Thoracic aorta (tissue), 2 donors: ENCODE results near the gene KRTAP5-10. TPM values are rescaled to one million over a fixed set of nuclear protein-coding genes. Genes with fewer than 3 reads are reported as not detected.

Experiments used
- ATAC-seq: fragments of 150-250 bp; one replicate; pipeline ENCODE4 v1.8.0; 2017; ENCODE audit warnings: low read depth; ENCODE audit not compliant: insufficient number of reproducible peaks, low FRiP score
- DNase-seq: peaks from one replicate; pipeline ENCODE4 v3.0.0-alpha.2; 2020; ENCODE audit warnings: low spot score
- H3K27ac ChIP-seq, 2 donors: fragments of 200-600 bp; sonication (generic); 1 replicate in 1 of 2; 2 replicates in 1 of 2; pipeline ENCODE4 v1.5.1; 2016; ENCODE audit warnings: mild to moderate bottlenecking in 2 of 2, moderate library complexity in 2 of 2
- H3K27me3 ChIP-seq: fragments of 200-600 bp; sonication (generic); replicated peaks from 2 replicates; pipeline ENCODE4 v1.6.0; 2016; ENCODE audit warnings: mild to moderate bottlenecking; ENCODE audit not compliant: insufficient read depth
- H3K36me3 ChIP-seq: fragments of 200-600 bp; sonication (generic); one replicate; pipeline ENCODE4 v1.5.1; 2016
- H3K4me1 ChIP-seq, 2 donors: fragments of 200-600 bp; sonication (generic); 1 replicate in 1 of 2; 2 replicates in 1 of 2; pipeline versions ENCODE4 v1.5.1 to v1.6.0; 2016; ENCODE audit warnings: low read depth in 2 of 2, mild to moderate bottlenecking in 1 of 2; ENCODE audit not compliant: control insufficient read depth in 1 of 2
- H3K4me3 ChIP-seq: fragments of 200-600 bp; sonication (generic); 2 replicates; pipeline ENCODE4 v1.5.1; 2016; ENCODE audit warnings: mild to moderate bottlenecking
- H3K9me3 ChIP-seq: fragments of 200-600 bp; sonication (generic); 2 replicates; pipeline ENCODE4 v1.5.1; 2016
- total RNA-seq, 2 donors: library from RNA; depleted of rRNA; stranded (reverse); fragments of >200 nt; gene quantifications; one replicate each; pipeline versions ENCODE4 v1.1.0 to v1.2.3, GENCODE V29; 2016
- TF ChIP-seq, protein P1 (sequence below): fragments of 200-600 bp; sonication (generic); IDR thresholded peaks from one replicate; pipeline ENCODE4 v1.5.1; 2019; ENCODE audit warnings: antibody characterized with exemption

KRTAP5-10 gene
- total RNA-seq, 2 donors from 2014 or later, result not detected

- no peaks in the 10 kb centered on the region for H3K9me3 ChIP-seq
- no peak overlapping the region for H3K27ac ChIP-seq
- ATAC-seq (no peak), DNase-seq (no peak)
- TF ChIP-seq, protein P1, sequence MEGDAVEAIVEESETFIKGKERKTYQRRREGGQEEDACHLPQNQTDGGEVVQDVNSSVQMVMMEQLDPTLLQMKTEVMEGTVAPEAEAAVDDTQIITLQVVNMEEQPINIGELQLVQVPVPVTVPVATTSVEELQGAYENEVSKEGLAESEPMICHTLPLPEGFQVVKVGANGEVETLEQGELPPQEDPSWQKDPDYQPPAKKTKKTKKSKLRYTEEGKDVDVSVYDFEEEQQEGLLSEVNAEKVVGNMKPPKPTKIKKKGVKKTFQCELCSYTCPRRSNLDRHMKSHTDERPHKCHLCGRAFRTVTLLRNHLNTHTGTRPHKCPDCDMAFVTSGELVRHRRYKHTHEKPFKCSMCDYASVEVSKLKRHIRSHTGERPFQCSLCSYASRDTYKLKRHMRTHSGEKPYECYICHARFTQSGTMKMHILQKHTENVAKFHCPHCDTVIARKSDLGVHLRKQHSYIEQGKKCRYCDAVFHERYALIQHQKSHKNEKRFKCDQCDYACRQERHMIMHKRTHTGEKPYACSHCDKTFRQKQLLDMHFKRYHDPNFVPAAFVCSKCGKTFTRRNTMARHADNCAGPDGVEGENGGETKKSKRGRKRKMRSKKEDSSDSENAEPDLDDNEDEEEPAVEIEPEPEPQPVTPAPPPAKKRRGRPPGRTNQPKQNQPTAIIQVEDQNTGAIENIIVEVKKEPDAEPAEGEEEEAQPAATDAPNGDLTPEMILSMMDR, result no peak
- no peaks in the 10 kb centered on the region for H3K27me3 ChIP-seq
- H3K36me3 ChIP-seq, result no peaks in the 10 kb centered on the region
- no peak overlapping the region for H3K4me3 ChIP-seq
- no peaks in the 10 kb centered on the region for H3K4me1 ChIP-seq
Observed at GRCh38 chr11:71542382-71542781, 23.0 kb upstream of the KRTAP5-10 start.

- ATAC-seq (no peak), DNase-seq (no peak)
- H3K27me3 ChIP-seq, result no peaks in the 10 kb centered on the region
- H3K27ac ChIP-seq, result no peak overlapping the region
- no peaks in the 10 kb centered on the region for H3K36me3 ChIP-seq
- H3K4me1 ChIP-seq, result no peaks in the 10 kb centered on the region
- no peak overlapping the region for H3K4me3 ChIP-seq
- TF ChIP-seq, protein P1, result no peak
- H3K9me3 ChIP-seq, result no peaks in the 10 kb centered on the region
Observed at GRCh38 chr11:71542879-71543777, 22.2 kb upstream of the KRTAP5-10 start.

- ATAC-seq, result no peak
- no peak for DNase-seq
- Histone ChIP-seq H3K9me3 (no peaks in the 10 kb centered on the region), H3K4me3 (no peak overlapping the region), H3K27ac (no peak overlapping the region), H3K36me3 (no peaks in the 10 kb centered on the region), H3K4me1 (no peaks in the 10 kb centered on the region), H3K27me3 (no peaks in the 10 kb centered on the region)
- TF ChIP-seq, protein P1, result no peak
Observed at GRCh38 chr11:71543866-71544265, 21.5 kb upstream of the KRTAP5-10 start.

- Histone ChIP-seq H3K4me1 (no peaks in the 10 kb centered on the region), H3K9me3 (no peaks in the 10 kb centered on the region), H3K27me3 (no peaks in the 10 kb centered on the region), H3K36me3 (no peaks in the 10 kb centered on the region), H3K4me3 (no peak overlapping the region), H3K27ac (no peak overlapping the region)
- DNase-seq (no peak), ATAC-seq (no peak)
- TF ChIP-seq, protein P1, result no peak
Observed at GRCh38 chr11:71544525-71545214, 20.7 kb upstream of the KRTAP5-10 start.

DNA sequence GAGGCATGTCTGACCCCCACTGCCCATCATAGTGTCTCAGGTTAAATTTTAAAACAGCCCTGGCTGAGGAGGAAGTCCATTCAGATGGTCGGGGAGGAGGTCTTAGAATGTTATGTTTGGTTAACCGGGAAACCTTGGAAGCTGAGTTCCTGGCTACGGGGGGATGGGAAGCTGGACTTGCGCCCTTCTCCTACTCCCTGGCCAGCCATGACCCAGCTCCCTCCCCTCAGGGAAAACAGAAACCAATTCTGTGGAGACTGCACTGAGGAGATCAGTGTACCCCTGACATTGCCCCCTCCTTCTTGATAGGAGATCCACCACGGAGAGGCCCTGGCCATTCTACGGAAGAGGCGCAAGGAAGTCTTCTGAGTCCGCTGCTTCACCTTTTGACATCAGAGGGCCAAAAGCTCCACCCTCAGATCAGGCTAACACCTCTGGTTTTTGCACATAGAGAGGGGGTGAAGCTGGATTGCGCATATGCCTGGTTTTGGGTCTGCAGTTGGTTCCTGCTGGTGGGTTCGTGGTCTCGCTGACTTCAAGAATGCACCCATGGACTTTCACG lies 19.9 kb upstream of the KRTAP5-10 start:
- Histone ChIP-seq H3K27ac (no peak overlapping the region), H3K36me3 (no peaks in the 10 kb centered on the region), H3K27me3 (no peaks in the 10 kb centered on the region), H3K9me3 (no peaks in the 10 kb centered on the region), H3K4me1 (no peaks in the 10 kb centered on the region), H3K4me3 (no peak overlapping the region)
- TF ChIP-seq, protein P1, result no peak
- ATAC-seq, result no peak
- DNase-seq, result no peak
